ENCODE measurements around the gene FHOD1. TPM values are rescaled to one million over a fixed set of nuclear protein-coding genes. Genes with fewer than 3 reads are reported as not detected.

The FHOD1 gene
- total RNA-seq, 1 experiment from 2014 or later = 22.2 TPM

DNA sequence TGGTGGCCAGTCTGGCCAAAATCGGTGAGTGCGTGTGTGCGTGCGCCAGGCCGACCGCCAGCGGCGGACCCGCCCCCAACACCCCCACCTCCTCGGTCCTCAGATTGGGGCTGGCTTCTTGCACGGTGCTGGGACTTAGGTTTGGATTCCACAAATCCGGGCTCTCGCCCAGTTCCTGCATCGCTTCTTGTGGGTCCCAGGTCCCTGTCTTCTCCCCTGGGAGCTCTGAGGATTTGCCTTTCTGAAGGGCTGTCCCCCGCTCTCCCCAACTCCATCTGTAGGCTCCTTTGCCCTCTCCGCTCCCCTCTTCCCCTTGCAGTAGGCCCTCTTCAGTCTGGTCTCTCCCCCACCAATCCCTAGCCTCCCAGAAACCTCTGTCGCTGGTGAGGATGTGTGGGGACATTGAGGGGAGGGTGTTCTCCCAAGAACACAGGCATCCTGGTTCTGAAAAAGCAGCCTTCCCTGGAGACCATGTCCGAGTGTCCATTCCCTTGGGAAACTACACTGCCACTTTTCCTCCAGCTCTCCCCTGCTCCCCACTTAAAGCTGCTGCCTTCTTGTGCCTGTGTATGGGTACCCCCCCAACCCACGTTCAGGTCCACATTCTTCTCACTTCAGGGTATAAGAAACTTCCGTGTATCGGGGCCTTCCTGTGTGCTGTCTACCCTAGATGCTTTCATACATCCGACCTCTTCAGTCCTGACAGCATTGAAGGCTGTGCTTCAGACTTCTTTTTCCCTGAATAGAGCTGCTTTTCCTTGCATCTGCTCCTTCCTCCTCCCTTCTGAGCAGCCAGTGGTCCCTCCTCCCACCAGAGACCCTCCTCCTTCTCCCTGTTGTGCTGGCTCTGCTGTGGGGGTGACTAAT lies 2.1 kb upstream of the FHOD1 start:
- DNase-seq (ENCODE audit: low read depth) = no peak

DNA sequence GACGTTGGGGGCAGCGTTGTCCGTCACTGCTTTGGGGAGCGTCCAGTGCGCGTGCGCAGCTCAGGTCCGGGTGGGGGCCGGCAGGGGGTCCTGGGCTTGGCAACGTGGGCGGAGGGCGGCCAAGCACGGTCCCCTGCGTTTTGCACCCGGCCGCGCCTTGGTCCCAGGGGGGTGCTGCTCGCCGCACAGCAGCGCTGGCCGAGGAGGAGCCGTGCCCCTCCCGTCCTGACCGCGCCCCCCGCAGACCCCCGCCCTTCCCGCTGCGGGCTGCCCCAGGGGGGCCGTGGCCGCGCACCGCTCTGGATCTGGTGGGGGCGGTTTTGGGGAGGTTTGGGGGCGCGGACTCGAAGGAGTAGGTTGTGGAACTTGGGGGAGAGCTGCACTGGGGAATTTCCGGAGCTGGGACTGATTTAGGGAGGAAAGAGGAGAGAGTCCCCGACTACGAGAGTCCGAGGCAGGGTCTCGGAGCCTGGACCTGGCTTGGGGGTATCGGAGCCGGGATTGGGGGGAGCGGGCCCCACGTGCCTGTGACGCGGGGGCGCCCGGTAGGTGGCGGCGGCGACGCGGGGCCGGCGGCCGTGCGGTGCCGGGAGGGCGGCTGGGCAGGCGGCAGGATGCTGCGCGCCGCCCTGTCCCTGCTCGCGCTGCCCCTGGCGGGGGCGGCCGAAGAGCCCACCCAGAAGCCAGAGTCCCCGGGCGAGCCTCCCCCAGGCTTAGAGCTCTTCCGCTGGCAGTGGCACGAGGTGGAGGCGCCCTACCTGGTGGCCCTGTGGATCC lies 1.3 kb upstream of the FHOD1 start, which contains the start of gene SLC9A5:
SLC9A5 (plus strand) TSS at position 579 of the 777 bp plus-strand sequence; CDS start at position 615, 36 bp downstream.
- DNase-seq (ENCODE audit: low read depth) = peak; percentile 54

DNA sequence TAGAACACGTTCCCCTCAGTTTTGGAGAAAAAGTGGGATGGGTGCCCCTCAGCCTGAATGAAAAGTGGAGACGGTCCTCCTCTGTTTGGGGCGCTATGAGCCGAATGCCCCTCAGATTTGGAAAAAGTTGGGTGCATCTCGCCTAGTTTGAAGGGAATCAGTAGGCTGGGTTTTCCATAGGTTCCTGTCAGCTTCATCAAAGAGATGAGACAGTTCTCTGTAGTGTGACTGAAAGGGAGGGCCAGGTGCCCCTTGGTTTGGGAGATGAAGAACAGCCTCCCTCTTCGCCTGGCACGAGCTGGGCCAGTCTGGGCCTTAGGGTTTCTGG lies 756 bp upstream of the FHOD1 start:
- DNase-seq (ENCODE audit: low read depth) = no peak

DNA sequence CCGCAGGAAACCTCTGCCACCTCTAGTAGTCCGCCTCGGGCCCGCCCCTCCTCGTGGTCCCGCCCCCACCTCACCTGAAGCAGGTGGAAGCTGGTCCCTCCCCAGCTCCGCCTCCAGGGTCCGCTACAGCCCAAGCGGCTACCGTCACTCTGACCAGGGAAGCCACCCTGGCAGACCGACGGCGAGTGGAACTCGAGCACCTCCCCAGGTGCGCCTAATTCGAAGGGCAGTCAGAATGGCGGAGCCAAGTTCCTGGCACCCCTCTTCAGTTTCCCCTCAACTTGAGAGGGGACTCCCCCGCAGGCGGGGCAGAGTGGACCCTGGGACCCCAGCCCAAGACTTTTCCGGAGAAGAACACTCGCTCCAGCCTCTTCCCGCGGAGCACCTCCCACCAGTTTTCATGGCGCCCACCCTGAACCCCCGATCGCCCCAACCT lies 507 bp downstream of the FHOD1 start:
- DNase-seq (ENCODE audit: low read depth) = no peak

DNA sequence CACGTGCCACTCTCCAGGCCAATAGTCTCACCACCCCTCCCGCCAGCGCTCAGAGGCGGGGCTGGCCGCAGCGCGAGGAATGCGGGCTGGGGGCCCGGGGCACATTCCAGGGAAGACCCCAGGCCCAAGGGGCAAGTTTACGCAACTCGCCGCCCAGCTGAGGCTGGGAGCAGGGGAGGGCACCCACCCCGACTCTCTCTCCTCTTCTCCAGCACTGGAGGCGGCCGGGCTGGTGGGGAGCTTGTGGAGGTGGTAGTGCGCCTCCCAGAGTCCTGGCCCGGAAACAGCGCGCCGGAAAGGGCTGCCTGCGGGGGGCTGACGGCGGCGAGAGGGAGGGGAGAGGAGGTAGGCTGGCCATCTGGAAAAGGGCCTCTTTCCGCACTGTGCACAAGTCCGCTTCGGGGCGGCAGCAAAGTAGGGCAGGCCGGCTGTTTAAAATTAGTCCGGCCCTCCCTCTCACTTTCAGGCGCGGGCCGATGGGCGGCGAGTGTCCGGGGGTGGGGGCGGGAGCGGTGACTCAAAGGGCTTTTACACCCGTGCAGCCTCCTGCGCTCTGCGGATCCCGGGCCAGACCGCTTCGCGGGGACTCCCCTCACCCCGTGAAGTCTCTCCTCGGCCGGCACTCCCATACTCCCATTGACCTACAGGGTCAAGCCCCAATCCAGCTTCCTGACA lies 1.1 kb downstream of the FHOD1 start:
- peak; percentile 87 for DNase-seq (ENCODE audit: low read depth)

DNA sequence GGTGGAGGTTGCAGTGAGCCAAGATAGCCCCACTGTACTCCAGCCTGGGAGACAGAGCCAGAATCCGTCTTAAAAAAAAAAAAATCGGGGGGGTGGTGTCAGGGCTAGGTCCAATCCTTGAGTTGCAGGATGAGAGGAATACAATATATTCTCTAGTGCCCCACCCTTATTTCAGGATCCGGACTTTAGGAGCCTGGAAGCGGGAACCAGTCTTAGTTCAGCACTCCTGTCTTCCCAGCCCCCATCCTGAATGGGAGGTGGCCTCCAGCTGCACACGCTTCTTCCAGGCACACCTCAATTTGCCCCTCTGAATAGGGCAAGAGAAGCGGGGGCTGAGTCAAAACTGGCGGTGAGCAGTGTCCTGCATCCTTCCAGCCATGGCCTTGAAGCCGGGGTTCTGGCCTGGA lies 1.6 kb downstream of the FHOD1 start:
- DNase-seq (ENCODE audit: low read depth) = no peak

DNA sequence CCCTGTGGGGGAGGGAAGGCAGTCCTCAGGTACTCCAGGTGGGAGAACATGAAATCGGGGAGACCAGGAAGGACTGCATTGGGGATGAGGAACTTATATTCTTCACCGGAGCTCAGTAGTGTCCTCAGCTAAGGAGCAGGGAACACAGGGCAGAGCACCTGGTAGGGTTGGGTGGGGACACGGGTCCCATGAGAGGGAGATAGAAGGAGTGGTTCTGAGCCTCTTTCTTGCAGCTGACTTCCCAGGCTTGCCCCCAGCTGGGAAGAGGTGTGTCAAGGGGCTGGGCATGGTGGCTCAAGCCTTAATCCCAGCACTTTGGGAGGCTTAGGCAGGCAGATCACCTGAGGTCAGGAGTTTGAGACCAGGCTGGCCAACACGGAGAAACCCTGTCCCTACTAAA lies 2.1 kb downstream of the FHOD1 start:
- DNase-seq (ENCODE audit: low read depth) = no peak

DNA sequence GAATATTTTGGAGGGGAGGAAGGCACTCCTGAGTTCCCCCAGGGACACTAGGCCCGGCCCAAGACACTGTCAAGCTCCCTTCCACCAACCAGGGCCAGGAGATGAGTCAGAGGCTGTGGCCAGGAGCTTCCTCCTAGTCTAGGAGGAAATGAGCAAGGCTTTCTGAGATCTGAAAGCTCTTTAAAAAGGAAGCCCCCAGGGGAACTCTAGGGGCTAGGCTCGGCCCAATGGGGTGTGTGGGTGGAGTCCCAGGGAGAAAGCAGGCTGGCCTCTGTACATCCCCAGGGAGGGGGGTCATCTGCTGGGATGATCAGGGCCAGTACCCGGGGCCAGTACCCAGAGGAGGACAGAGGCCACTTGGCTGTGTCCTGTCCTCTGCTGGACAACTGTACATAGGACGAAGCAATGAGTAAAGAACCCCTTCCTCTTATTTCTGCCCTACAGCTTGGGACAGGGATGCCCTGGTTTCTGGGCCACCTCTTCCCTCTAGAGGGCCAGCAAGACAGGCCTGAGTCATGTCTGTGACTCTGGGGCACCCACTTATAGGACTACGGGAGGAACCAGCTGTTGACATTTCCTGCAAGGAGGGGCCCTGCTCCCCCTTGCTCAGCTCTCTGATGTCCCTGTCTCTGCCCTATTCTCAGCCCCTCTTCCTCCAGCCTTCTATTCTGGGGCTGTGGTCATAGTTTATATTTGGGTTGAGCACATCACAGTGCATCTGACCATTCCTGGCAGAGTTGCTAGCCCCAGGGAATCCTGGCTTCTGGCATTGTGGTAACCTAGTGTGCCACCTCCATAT lies 2.7 kb downstream of the FHOD1 start:
- DNase-seq (ENCODE audit: low read depth) = peak; percentile 90

DNA sequence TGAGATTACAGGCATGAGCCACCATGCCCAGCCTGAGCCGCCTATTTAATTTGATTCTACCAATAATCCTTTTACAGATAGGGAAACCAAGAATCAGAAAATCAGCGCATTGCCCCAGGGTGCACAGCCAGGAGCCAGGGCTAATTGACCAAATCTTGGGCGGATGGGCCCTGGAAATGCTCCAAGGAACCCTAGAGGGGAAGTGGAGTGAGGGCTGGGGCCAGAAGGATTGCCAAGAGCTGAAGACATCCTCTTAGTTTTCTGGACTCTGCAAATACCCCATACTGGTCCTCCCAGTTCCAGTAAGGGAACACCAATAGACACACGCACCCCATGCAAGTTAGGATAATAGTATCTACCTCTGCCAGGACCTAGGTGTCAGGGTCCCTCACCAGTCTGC lies 3.8 kb downstream of the FHOD1 start:
- DNase-seq (ENCODE audit: low read depth) = no peak

DNA sequence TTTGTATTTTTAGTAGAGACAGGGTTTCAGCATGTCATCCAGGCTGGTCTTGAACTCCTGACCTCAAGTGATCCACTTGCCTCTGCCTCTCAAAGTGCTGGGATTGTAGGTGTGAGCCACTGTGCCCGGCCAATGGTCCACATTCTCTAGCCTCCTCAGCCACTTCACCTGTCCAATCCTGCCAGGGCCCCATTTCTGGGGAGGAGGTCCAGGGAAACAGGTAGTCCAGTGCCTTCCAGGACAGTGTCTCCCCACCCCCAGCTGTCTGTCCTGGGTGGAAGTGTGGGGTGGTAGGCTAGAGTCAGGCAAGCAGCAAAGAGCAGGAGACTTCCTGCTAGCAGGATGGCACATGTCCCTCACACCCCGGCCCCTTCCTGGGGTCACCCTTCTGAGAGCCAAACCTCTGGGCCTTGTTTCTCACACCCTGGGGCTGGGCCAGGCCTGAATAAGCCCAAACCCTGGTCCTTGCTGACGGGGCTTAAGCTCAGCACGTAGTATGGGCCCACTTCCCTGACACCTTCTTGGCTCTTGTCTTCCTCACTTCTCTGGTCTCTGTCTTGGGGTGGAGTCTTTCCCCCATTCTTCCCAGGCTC lies 5.0 kb downstream of the FHOD1 start:
- no peak for DNase-seq (ENCODE audit: low read depth)

DNA sequence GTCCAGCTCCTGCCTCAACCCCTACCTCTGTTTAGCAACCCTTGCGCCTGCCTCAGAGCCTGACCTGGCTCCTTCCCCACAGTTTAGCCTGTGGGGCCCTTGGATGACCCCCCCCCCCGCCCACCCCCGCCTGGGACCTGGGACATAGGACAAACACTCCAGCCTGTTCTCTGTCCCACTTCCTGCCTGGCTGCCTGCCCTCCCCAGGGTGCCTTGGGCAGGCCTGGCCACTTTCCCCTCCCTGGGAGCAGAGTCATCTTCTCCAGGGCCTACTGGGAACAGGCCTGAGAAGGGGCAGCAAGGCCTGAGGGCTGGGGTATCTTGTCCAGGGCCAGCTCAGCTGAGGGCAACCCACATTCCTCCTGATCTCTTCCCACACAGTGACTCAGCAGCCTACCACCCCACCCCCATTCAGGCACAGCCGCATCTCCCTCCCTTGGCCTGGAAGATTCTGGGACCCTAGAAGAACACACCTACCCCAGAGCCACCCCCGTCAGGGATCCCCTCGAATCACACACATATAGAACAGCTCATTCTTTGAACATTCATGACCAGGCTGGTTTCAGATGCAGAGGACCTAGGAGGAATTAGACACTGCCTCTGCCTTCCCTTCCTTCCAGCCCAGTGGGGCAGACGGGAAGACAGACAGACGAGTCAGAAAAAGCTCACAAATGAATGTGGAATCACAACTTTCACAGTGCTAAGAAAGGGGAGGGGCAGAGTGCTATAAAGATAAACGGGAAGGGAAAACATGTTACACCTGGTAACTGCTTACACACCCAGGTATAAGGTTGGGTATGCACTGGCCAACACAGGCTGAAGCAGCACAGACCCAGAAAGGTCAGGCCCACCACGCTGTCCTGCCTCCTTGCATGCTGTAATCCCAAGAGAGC lies 6.0 kb downstream of the FHOD1 start:
- peak; percentile 85 for DNase-seq (ENCODE audit: low read depth)

DNA sequence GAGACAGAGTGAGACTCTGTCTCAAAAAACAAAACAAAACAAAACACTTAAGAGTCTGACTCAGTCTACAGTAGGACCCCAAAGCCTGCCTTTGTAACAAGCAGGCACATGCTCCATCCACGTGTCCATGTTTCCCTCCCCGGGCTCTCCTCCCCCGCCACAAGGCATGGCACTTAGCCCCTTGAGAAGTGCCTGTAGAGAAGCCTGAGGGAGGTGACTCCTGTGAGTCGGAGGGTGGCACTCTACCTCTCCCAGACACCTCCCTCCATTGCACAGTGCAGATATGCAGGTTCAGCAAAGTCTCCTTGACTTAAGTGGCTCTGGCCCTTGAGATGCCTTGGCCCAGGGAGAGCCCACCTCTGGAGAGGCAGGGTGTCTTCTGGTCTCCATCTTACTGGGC lies 6.8 kb downstream of the FHOD1 start:
- peak; percentile 51 for DNase-seq (ENCODE audit: low read depth)

DNA sequence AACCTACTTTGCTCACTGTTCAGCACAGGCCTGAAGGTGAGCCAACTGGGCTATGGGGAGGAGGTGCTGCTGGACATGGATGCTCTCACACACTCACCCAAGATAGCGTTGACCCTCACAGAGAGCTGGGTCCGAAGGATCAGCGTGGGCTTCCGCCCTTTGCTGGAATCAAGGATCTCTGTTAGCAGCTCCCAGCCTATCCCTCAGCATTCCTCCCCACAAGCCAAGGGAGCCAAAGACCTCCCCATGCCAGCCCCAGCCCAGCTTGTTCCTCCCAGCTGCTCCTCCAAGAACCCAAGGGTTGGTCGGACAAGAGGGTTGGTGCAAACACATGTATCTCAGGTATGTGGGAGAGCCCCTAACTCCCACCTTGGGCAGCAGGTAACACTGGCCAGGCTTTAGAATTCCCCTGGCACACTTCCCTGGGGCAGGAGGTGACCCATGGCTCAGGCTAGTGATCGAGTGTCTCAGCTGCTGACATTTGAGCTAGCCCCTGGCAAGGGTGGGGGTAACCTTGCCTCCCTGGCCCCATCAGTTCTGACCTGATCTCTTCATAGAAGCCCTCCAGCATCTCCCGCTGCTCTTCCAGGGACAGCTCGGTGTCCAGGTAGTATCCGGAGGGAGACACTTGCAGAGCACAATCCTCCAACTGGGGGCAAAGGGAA lies 8.3 kb downstream of the FHOD1 start:
- no peak for DNase-seq (ENCODE audit: low read depth)

DNA sequence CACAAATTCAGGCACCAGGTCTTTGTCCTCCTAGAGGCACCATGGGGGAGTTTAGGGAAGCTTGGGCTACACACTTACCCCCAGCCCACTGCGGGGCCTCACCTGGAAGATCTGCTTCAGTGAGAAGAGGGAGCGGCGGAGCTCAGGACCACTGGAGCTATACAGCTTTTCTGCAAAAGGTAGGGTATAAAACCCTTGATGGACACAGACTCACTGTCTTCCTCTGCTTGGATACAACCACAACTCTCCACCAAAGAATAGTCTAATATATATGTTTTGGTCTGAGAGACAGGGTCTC lies 9.1 kb downstream of the FHOD1 start:
- DNase-seq (ENCODE audit: low read depth) = no peak

DNA sequence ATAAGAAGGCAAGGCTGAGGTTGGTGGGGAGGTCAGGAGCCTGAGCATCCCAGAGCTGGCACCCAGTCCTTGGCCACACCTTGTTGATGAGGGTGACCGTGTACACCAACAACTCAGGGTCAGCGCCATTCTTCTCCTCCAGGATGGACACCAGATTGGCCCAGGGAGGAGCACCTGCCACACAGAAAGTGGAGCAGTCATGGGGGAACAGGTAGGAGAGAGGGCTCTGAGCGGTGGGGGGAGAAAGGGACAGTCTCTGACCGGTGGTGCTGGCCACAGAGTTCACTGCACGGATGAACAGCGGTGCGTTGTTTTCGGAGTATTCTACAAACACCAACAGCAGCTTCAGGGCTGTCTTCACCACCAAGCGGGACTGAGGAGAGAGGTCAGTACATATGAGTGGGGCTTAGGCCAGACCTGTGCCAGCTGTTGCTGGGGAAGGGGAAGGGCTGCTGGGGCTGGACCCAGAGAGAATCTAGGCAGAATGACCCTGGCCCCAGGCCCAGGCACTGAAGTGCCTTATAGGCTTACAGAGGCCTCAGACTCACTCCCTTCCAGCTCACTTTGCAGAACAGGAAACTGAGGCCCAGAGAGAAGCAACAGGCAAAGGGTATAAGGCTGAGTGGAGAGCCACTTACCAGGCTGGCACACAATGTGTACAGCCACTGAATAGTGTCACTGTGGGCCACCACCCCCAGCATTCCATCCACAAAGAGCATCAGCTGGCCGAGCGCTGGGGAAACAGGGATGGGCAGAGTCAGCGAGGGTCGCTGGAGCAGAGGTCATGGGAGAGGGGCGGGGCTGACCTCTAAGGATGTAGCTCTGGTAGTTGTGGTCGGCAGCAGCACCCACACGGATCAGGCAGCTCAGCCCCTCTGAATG lies 9.6 kb downstream of the FHOD1 start:
- DNase-seq (ENCODE audit: low read depth) = no peak

DNA sequence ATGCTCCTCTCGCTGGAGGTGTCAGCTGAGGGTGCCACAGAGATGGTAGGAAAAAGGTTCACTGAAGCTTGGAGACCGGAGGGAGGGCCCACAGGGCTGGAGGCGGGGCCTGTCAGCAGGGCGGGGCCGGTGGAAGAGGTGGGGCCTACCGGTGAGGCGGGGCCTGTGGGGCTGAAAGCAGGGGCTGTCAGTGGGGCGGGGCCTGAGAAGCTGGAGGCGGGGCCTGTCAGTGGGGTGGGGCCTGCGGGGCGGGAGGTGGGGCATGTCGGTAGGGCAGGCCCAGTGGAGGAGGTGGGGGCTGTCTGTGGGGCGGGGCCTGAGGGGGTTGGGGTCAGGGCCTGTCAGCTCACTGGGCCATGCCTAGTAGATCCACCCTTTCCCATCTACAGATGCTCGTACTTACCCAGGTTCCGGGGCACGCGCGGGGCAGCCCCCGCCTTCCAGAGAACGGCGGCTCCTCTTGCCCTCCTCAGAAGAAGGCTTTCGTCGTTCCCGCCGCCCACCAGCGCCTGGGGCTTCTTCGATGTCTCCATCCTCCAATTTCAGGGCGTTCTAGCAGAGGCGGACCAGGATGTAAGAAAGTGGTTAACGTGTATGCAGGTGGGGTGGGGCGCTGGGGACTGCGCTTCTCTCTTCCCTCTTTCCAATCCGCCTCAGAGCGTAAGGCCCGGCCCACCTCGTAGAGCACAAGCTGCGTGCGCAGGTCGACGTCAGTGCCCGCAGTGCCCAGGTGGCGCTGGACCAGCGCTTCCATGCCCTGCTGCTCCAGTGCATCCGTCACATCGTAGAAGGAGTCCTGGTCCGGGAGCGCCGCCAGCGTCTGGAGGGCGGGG lies 10.5 kb downstream of the FHOD1 start:
- peak; percentile 70 for DNase-seq (ENCODE audit: low read depth)

DNA sequence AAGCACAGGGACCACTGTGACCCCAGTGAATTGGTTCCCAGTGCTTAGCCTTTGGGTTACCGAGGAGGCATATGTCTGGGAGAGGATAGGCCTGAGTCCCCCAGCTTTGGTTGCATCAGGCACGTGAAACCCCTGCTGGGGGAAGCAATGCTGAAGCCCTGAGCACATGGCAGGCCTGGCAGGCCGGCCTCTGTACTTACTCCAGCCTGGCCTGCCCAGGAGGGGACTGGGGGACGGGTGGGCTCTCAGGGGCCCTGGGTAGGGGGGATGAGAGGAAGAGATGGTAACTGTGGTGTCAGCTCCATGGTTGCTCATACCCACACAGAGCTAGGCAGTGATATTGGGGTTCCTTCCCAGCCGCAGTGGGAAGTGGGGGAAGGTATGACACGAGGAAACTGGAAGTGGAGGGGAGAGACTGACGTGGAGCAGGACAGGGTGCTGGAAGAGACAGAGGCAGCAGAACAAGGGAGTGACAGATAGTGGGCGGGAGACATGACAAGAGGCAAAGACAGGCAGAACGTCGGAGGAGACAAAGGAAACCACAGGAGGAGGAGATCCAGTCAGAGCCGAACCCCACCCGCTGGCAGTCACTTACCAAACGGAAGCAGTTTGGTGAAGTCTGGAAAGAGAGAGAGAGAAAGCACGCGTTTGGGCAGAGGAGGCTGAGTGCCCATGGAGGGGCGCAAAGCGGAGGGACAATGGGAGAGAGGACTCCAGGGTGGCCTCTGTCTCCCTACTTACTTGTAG lies 11.3 kb downstream of the FHOD1 start:
- DNase-seq (ENCODE audit: low read depth) = no peak

Measured in Daoy (cell line).